Measurements from ENCODE around the gene LVRN. TPM values are rescaled to one million over a fixed set of nuclear protein-coding genes. Genes with fewer than 3 reads are reported as not detected.

LVRN gene
- total RNA-seq, 2 experiments from 2014 or later = not detected

DNA sequence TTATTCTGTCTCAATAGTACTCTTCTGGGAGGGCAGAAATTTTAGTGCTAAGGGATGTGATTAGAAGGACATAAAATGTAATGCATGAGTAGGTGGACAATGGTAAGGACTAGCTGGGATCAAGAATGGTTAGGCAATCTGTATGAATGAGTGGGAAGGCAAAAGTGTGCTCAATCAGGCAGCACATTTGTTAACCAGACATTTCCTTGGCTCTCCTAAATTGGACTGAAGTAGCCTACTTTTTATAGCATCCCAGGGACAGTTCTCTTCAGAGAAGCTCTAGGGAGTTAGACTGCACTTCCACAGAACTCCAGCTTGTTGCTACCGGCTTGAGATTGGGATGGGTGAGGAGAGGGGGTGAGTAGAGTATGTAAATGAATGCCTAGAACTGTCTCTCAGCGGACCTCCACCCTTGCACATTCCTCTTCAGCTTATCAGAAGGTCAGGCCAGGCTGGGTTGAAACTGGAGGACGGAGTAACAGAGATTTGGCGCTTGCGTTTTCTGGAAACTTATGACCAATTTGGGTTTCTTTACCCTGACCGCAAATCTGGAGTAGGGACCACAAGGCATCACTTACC lies 51.0 kb downstream of the LVRN start:
- H3K27ac Mint-ChIP-seq = no peak overlapping the region
- no peaks in the 10 kb centered on the region for H3K9me3 Mint-ChIP-seq
- no peak for DNase-seq
- no peaks in the 10 kb centered on the region for H3K36me3 Mint-ChIP-seq (ENCODE audit: low read depth)
- CTCF ChIA-PET = no interaction called here
- H3K4me3 Mint-ChIP-seq = no peak overlapping the region
- H3K27me3 Mint-ChIP-seq = peaks cover 14% of the 10 kb centered on the region
- POLR2A ChIA-PET = no interaction called here
- H3K4me1 Mint-ChIP-seq = no peaks in the 10 kb centered on the region

- ChIA-PET POLR2A (no interaction called here), CTCF (no interaction called here)
- no peak for DNase-seq
- Mint-ChIP-seq H3K36me3 (ENCODE audit: low read depth) (no peaks in the 10 kb centered on the region), H3K4me1 (no peaks in the 10 kb centered on the region), H3K27ac (no peak overlapping the region), H3K27me3 (peaks cover 14% of the 10 kb centered on the region), H3K4me3 (no peak overlapping the region), H3K9me3 (no peaks in the 10 kb centered on the region)
Measured at GRCh38 chr5:116013936-116014335, 51.7 kb downstream of the LVRN start.

- ChIA-PET POLR2A (no interaction called here), CTCF (no interaction called here)
- Mint-ChIP-seq H3K9me3 (no peaks in the 10 kb centered on the region), H3K27me3 (no peaks in the 10 kb centered on the region), H3K27ac (no peak overlapping the region), H3K4me1 (no peaks in the 10 kb centered on the region), H3K4me3 (no peak overlapping the region), H3K36me3 (ENCODE audit: low read depth) (no peaks in the 10 kb centered on the region)
- DNase-seq = no peak
Measured at GRCh38 chr5:116023619-116024018, 61.3 kb downstream of the LVRN start.

- Mint-ChIP-seq H3K36me3 (ENCODE audit: low read depth) (no peaks in the 10 kb centered on the region), H3K9me3 (no peaks in the 10 kb centered on the region), H3K27me3 (peaks cover 8% of the 10 kb centered on the region), H3K27ac (no peak overlapping the region), H3K4me3 (no peak overlapping the region), H3K4me1 (no peaks in the 10 kb centered on the region)
- DNase-seq = no peak
- POLR2A ChIA-PET = no interaction called here
- CTCF ChIA-PET = interaction anchor here (0.6 kb wide), 1 partner anchor 628 kb away, joined by 3 read pairs; no protein-coding TSS in a partner anchor
Measured at GRCh38 chr5:116025866-116026265, 63.6 kb downstream of the LVRN start.

GRCh38 chr5:116032094-116032517 lies 69.8 kb downstream of the LVRN start, which contains the start of gene ARL14EPL:
Gene ARL14EPL (plus strand): TSS chr5:116032472. CDS start chr5:116051466, 18,994 bp downstream.
- POLR2A ChIA-PET = no interaction called here
- H3K4me3 Mint-ChIP-seq = no peak within 1 kb of the TSS
- DNase-seq = no peak
- CTCF ChIA-PET = no interaction called here
- peaks cover 12% of the 10 kb centered on the region for H3K27me3 Mint-ChIP-seq
- H3K36me3 Mint-ChIP-seq (ENCODE audit: low read depth) = no peaks in the 10 kb centered on the region
- no peak within 1 kb of the TSS for H3K27ac Mint-ChIP-seq
- no peaks in the 10 kb centered on the region for H3K9me3 Mint-ChIP-seq
- peaks cover 2% of the 10 kb centered on the region for H3K4me1 Mint-ChIP-seq

DNA sequence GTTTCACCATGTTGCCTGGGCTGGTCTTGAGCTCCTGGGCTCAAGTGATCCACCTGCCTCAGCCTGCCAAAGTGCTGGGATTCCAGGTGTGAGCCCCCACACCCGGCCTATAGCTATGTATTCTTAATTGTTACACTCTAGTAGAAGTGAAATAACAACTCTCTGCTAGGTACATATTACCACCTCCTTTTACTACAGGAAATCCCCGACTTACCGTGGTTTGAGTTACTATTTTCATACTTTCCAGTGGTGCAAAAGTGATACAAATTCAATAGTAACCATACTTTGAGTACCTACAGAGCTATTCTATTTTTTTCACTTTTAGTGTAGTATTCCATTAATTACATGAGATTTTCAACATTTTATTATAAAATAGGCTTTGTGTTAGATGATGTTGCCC lies 70.7 kb downstream of the LVRN start:
- POLR2A ChIA-PET = interaction anchor here (0.6 kb wide), 1 partner anchor 769 kb away, joined by 3 read pairs; no protein-coding TSS in a partner anchor
- DNase-seq = no peak
- H3K4me1 Mint-ChIP-seq = peaks cover 2% of the 10 kb centered on the region
- H3K27me3 Mint-ChIP-seq = peaks cover 13% of the 10 kb centered on the region
- no peaks in the 10 kb centered on the region for H3K9me3 Mint-ChIP-seq
- H3K27ac Mint-ChIP-seq = no peak overlapping the region
- H3K4me3 Mint-ChIP-seq = no peak overlapping the region
- no peaks in the 10 kb centered on the region for H3K36me3 Mint-ChIP-seq (ENCODE audit: low read depth)
- CTCF ChIA-PET = no interaction called here

DNA sequence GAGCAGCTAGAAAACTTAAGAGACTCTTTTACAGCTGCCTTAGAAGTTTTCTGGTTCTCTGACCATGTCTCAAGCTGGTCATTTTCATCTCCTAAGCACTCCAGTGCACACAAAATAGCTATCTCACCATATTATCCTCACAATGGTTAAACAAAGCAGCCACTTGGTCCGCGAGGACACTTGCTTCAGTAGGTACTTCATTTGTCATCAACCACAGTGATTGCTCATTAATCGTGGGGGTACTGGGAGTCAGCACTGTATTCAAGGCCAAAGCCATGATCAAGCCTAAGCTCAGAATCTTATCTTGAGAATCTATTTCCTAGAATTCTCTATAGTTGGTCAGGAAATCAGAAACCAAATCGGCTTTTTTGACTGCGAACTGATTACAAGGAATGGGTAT lies 72.8 kb downstream of the LVRN start:
- no peak overlapping the region for H3K27ac Mint-ChIP-seq
- POLR2A ChIA-PET = no interaction called here
- CTCF ChIA-PET = interaction anchor here (1.3 kb wide), 1 partner anchor 27 kb away, joined by 3 read pairs; no protein-coding TSS in a partner anchor
- no peaks in the 10 kb centered on the region for H3K36me3 Mint-ChIP-seq (ENCODE audit: low read depth)
- H3K4me3 Mint-ChIP-seq = no peak overlapping the region
- H3K4me1 Mint-ChIP-seq = peaks cover 5% of the 10 kb centered on the region
- DNase-seq = no peak
- peaks cover 17% of the 10 kb centered on the region for H3K27me3 Mint-ChIP-seq
- no peaks in the 10 kb centered on the region for H3K9me3 Mint-ChIP-seq

DNA sequence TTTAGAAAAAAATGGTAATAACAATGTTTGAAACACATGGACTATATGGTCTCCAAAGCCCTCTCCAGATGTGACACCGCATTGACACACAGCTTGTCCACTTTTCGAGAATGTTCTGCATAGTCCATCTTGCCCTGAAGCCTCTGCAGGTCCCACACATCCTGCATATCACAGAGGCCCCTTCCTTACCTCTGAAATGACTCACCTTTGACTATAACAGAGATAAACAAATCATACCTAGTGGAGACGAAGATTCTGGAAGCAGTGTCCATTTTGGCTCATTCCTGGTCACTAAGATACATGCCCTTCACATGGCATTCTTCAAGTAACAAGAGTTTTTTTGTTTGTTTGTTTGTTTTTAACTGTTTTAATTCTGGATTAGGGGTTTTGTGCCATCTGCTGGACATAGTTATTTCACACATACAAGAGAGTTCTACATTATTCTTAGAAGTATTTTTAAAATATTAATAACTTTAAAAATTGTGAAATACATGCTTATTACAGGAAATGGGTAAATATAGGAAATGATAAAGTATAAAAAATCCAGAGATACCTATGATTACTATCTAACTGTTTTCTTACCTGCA lies 75.1 kb downstream of the LVRN start:
- H3K9me3 Mint-ChIP-seq = no peaks in the 10 kb centered on the region
- H3K4me1 Mint-ChIP-seq = peaks cover 3% of the 10 kb centered on the region
- no peak overlapping the region for H3K4me3 Mint-ChIP-seq
- no peaks in the 10 kb centered on the region for H3K36me3 Mint-ChIP-seq (ENCODE audit: low read depth)
- H3K27me3 Mint-ChIP-seq = peaks cover 17% of the 10 kb centered on the region
- CTCF ChIA-PET = no interaction called here
- no peak for DNase-seq
- no peak overlapping the region for H3K27ac Mint-ChIP-seq
- POLR2A ChIA-PET = no interaction called here

DNA sequence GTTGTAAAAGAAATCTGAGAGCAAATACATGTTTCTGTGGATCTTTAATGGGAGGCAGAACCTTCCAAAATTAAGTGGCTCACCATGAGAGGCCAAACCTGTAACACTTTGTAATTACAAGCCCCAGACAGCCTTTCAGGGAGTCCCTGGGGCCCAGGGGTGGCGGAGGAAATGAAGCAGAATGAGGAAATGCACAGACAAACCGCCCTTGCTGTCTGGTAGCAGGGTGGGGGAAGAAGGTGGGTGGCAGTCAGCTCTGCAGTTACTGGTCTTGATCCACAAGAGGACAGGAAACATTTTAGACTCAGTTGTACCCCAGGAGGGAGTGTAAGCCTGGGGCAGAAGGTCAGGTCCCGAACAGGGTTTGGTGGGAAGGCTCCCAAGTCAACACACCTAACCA lies 76.5 kb downstream of the LVRN start:
- ChIA-PET CTCF (no interaction called here), POLR2A (no interaction called here)
- peaks cover 3% of the 10 kb centered on the region for H3K4me1 Mint-ChIP-seq
- no peak overlapping the region for H3K27ac Mint-ChIP-seq
- peaks cover 17% of the 10 kb centered on the region for H3K27me3 Mint-ChIP-seq
- no peaks in the 10 kb centered on the region for H3K36me3 Mint-ChIP-seq (ENCODE audit: low read depth)
- no peak for DNase-seq
- no peaks in the 10 kb centered on the region for H3K9me3 Mint-ChIP-seq
- no peak overlapping the region for H3K4me3 Mint-ChIP-seq

- H3K36me3 Mint-ChIP-seq (ENCODE audit: low read depth) = no peaks in the 10 kb centered on the region
- H3K27me3 Mint-ChIP-seq = peaks cover 18% of the 10 kb centered on the region
- peaks cover 3% of the 10 kb centered on the region for H3K4me1 Mint-ChIP-seq
- H3K4me3 Mint-ChIP-seq = no peak overlapping the region
- no peak for DNase-seq
- no peaks in the 10 kb centered on the region for H3K9me3 Mint-ChIP-seq
- no peak overlapping the region for H3K27ac Mint-ChIP-seq
- POLR2A ChIA-PET = no interaction called here
- CTCF ChIA-PET = no interaction called here
Measured at GRCh38 chr5:116042375-116042774, 80.1 kb downstream of the LVRN start.

- no peak overlapping the region for H3K27ac Mint-ChIP-seq
- no peaks in the 10 kb centered on the region for H3K9me3 Mint-ChIP-seq
- H3K4me1 Mint-ChIP-seq = no peaks in the 10 kb centered on the region
- H3K4me3 Mint-ChIP-seq = no peak overlapping the region
- POLR2A ChIA-PET = no interaction called here
- H3K27me3 Mint-ChIP-seq = peaks cover 15% of the 10 kb centered on the region
- no peaks in the 10 kb centered on the region for H3K36me3 Mint-ChIP-seq (ENCODE audit: low read depth)
- CTCF ChIA-PET = no interaction called here
- DNase-seq = no peak
Measured at GRCh38 chr5:116044073-116044472, 81.8 kb downstream of the LVRN start.

GRCh38 chr5:116045821-116046220 lies 83.5 kb downstream of the LVRN start:
- no peak for DNase-seq
- Mint-ChIP-seq H3K4me3 (no peak overlapping the region), H3K27me3 (peaks cover 13% of the 10 kb centered on the region), H3K4me1 (no peaks in the 10 kb centered on the region), H3K36me3 (ENCODE audit: low read depth) (no peaks in the 10 kb centered on the region), H3K27ac (no peak overlapping the region), H3K9me3 (no peaks in the 10 kb centered on the region)
- CTCF ChIA-PET = no interaction called here
- POLR2A ChIA-PET = no interaction called here

DNA sequence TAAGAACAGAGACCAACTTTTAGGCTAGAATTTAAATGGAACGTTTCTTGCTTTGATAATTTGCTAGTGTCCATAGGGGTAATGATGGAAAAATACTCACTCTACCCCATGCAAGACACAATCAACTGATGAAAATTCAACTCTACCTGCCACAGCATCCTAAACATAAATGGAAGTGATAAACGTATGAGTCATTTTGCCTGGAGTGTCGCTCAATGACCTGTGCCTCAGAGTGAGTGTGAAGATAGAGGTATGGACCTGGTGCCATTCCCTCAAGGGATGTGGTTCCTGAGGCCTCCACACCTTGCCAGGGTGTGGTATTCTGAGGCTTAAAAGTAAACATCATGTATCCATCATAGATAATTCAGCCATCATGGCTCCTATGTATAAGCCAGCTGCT lies 84.0 kb downstream of the LVRN start:
- Mint-ChIP-seq H3K36me3 (ENCODE audit: low read depth) (no peaks in the 10 kb centered on the region), H3K27ac (no peak overlapping the region), H3K9me3 (no peaks in the 10 kb centered on the region), H3K4me3 (no peak overlapping the region), H3K4me1 (no peaks in the 10 kb centered on the region), H3K27me3 (peaks cover 13% of the 10 kb centered on the region)
- no peak for DNase-seq
- ChIA-PET CTCF (no interaction called here), POLR2A (no interaction called here)

DNA sequence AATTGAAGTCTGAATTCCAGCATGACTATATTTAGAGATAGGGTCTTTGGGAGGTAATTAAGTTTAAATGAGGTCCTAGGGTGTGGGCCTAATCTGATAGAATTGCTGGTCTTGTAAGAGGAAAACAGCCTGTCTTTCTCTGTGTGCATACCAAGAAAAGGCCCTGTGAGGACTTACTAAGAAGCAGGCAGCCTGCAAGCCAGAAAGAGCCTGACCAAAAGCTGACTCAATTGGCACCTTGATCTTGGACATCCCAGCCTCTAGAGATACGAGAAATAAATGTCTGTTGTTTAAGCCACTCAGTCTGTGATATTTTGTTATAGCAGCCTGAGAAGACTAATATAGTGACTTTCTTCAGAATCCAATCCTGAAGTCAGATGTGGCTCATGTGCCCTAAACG lies 84.5 kb downstream of the LVRN start:
- no peaks in the 10 kb centered on the region for H3K9me3 Mint-ChIP-seq
- ChIA-PET CTCF (no interaction called here), POLR2A (no interaction called here)
- H3K4me1 Mint-ChIP-seq = no peaks in the 10 kb centered on the region
- H3K4me3 Mint-ChIP-seq = no peak overlapping the region
- peaks cover 9% of the 10 kb centered on the region for H3K27me3 Mint-ChIP-seq
- no peak for DNase-seq
- H3K27ac Mint-ChIP-seq = no peak overlapping the region
- H3K36me3 Mint-ChIP-seq (ENCODE audit: low read depth) = no peaks in the 10 kb centered on the region
